AG10803 (cell line): Measurements from ENCODE around the gene PIK3CD.
A peak's percentile ranks its signal among the peaks of the same experiment; 100 is the strongest.

Experiments
- DNase-seq: peaks from one replicate; pipeline ENCODE4 v3.0.0; 2010; ENCODE audit warnings: low read depth
- H3K4me3 ChIP-seq: 2 replicates; pipeline ENCODE4 v1.5.1; 2011; ENCODE audit warnings: mild to moderate bottlenecking, low read length, control low read depth
- TF ChIP-seq, protein P1 (sequence below): conservative IDR thresholded peaks from 2 replicates; pipeline ENCODE4 v1.5.1; 2011; ENCODE audit warnings: mild to moderate bottlenecking, low read length, control low read depth, inconsistent platforms

Gene PIK3CD

GRCh38 chr1:9689971-9690381 lies 38.4 kb downstream of the PIK3CD start:
- DNase-seq = no peak
- H3K4me3 ChIP-seq = peak overlapping the region; percentile 75

DNA sequence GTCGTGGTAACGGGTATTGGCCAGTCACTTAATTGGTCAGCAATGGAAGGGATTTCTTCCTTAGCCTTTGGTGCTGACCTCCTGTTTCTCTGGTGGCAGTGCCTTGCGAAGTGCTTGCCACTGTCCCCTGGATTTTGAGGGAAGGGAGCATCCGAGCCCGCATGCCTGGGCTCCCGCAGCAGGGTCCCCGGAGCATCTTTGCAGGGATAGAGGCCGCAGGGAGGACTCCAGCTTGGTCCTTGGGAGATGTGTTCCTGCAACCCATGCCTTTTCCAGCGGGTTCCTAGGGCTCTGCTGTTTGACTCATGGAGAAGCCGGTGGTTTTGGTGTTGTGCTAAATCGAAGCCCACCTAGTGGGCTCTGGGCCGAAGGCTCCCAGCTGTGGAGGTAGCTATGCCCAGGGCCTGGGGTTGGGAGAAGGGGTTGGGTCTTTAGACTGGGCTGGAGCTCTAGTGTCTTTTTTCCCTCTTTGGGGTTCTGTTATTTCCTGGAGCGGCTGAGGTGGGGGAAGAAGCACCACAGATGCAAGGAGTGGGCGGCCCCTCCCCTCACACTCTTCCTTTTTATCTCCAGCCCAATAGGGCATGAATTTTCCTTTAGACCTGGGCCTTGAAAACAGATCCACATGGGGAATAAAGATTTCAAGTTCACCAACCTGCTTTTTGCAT lies 39.0 kb downstream of the PIK3CD start:
- TF ChIP-seq, protein P1, sequence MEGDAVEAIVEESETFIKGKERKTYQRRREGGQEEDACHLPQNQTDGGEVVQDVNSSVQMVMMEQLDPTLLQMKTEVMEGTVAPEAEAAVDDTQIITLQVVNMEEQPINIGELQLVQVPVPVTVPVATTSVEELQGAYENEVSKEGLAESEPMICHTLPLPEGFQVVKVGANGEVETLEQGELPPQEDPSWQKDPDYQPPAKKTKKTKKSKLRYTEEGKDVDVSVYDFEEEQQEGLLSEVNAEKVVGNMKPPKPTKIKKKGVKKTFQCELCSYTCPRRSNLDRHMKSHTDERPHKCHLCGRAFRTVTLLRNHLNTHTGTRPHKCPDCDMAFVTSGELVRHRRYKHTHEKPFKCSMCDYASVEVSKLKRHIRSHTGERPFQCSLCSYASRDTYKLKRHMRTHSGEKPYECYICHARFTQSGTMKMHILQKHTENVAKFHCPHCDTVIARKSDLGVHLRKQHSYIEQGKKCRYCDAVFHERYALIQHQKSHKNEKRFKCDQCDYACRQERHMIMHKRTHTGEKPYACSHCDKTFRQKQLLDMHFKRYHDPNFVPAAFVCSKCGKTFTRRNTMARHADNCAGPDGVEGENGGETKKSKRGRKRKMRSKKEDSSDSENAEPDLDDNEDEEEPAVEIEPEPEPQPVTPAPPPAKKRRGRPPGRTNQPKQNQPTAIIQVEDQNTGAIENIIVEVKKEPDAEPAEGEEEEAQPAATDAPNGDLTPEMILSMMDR = no peak
- DNase-seq = no peak
- peak overlapping the region; percentile 75 for H3K4me3 ChIP-seq

More at GRCh38 chr1:9689971-9690381, 38.4 kb downstream of the PIK3CD start:
- TF ChIP-seq, protein P1 = peak; percentile 32

GRCh38 chr1:9691108-9691445 lies 39.5 kb downstream of the PIK3CD start:
- TF ChIP-seq, protein P1 = no peak
- DNase-seq = peak; percentile 40
- no peak overlapping the region; the same call in 1 of the 2 replicates for H3K4me3 ChIP-seq

GRCh38 chr1:9691691-9692090 lies 40.2 kb downstream of the PIK3CD start:
- no peak overlapping the region for H3K4me3 ChIP-seq
- TF ChIP-seq, protein P1 = no peak
- DNase-seq = no peak

GRCh38 chr1:9696793-9697192 lies 45.3 kb downstream of the PIK3CD start:
- TF ChIP-seq, protein P1 = no peak
- DNase-seq = no peak
- H3K4me3 ChIP-seq = no peak overlapping the region

- no peak overlapping the region for H3K4me3 ChIP-seq
- no peak for DNase-seq
- TF ChIP-seq, protein P1 = no peak
These were observed 47.8 kb downstream of the PIK3CD start for GRCh38 chr1:9699361-9699760.

GRCh38 chr1:9700340-9700739 lies 48.8 kb downstream of the PIK3CD start:
- TF ChIP-seq, protein P1 = no peak
- H3K4me3 ChIP-seq = no peak overlapping the region
- DNase-seq = peak; percentile 80
